Endometrium (tissue), 2 donors: Measurements from ENCODE around the gene DNAJC13.
"Not testable (repeated sequence)": the region's sequence is repeated elsewhere in the genome, so short reads cannot be mapped to it uniquely, and the experiment has no call there.

Experiments
- FAIRE-seq: peaks from 2 replicates; lab custom pipeline; 2012; peaks lifted over from hg19 to GRCh38; lab: Jason Lieb, UNC
- donor health status: control.
- donor health status: control.

DNAJC13 gene

DNA sequence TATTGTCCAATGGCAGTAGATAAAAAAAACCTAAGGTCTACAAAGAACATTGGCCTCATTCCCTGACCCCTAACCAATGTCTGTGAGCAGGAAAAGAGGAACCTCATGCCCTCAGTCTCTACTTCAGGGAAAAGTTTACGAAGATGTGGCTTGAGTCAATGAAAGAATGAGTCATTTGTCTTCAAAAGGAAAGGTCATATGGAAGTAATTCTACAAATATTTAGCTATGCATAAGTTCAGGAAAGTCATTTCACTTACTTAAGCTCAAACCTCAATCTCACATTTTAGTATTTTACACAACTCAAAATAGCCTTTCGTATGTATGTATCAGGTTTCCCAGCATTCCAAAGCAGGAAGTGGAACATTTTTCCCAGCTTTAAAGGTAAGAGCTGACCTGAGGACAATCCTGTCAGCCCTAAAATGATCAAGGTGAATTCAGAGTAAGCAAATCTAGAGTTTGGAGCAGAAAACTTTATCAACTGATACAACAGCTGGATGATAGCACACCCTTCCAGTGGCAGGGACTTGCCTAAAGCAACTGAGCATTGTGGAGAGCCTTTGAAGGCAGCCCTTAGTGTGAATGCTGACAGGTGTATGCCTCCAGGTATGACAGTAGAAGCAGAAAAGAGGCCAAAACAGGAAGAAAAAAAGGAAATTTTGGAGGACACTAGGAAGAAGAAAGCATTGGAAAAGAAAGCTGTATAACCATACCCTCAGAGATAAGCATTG is 125.9 kb downstream of the DNAJC13 start:
- peak; percentile 48 for FAIRE-seq

DNA sequence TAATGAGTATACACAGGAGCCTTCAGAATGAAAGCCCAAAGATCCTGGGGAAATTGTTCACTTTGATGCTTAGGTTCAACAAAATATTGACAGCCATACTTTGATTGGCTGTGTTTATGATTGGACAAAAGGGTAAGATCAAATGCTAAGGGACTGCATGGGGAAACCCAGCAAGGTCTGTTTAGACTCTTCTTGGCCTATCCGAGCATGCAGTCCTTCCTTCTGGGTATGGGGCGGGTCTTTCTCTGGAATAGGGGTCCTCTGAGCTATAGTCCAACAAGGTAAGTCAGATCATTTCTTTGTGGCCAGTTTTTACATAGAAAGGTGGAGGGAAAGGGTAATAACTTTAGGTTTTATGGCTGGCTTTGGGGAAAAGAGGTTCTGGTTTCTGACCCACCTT is 126.8 kb downstream of the DNAJC13 start:
- no peak for FAIRE-seq

DNA sequence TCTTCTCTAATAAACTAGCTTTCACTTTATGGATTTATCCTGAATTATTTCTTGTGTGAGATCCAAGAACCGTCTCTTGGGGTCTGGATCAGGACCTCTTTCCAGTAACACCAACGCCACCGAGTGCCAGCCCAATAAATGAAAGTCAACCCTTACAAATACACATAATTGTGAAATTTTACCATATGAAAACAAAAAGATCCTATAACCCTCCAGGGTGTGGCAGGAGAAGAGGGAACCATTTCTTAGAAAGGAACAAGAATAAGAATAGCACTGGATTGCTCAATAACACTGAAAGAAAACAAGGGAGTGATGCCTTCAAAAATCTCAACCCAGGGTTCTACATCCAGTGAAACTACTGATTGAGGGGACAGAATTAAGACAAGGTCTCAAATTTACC is 128.2 kb downstream of the DNAJC13 start:
- no peak for FAIRE-seq

DNA sequence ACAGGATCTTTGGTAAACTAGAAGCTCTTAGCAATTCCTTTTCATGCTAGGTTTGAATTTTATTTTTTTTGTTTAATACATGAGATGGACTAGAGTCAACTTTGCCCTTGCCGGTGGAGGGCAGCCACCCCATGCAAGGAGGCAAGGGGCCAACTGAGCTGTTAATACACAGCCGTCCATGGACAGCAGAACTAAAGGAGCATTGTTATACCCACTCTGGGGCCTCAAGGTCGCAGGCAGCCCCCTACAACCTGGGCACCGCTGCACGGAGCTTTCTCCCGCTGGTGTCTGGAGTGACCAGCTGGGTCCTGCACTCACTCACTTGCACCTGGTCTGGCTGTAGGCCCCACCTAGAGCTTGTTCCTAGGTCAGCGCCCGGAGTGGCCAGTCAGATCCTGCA is 131.9 kb downstream of the DNAJC13 start:
- FAIRE-seq, result no peak

DNA sequence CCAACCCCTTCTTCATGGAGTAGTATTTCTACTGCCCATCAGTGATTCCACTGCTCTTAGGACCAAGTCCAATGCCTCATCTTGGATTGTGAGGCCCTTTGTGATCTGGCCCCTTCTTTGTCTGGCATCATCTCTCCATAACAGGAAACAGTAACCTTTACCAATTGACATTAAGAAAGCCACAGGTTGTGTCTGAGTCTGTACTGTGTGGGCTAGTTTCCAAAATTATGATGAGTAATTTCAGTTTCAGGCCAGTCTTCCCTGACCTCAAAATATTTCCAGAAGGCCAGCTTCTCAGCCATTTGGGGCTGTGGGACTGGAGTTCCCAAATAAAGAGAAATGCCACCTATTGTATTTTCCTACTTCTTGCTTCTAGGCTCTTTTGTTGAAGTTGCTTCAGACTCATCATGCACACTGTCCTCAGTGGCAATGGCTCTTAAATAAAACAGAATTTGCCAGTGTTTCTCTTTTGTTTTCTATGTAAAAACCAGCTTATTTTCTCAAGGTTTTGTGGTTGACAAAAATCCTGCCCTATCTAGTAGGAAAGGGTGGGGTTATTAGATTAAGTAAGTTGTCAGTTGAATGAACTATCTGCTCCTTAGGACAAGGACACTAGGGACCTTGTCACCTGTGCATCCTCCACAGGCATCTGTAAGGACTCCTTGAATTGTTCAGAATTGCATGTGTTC is 132.7 kb downstream of the DNAJC13 start:
- no peak for FAIRE-seq

DNA sequence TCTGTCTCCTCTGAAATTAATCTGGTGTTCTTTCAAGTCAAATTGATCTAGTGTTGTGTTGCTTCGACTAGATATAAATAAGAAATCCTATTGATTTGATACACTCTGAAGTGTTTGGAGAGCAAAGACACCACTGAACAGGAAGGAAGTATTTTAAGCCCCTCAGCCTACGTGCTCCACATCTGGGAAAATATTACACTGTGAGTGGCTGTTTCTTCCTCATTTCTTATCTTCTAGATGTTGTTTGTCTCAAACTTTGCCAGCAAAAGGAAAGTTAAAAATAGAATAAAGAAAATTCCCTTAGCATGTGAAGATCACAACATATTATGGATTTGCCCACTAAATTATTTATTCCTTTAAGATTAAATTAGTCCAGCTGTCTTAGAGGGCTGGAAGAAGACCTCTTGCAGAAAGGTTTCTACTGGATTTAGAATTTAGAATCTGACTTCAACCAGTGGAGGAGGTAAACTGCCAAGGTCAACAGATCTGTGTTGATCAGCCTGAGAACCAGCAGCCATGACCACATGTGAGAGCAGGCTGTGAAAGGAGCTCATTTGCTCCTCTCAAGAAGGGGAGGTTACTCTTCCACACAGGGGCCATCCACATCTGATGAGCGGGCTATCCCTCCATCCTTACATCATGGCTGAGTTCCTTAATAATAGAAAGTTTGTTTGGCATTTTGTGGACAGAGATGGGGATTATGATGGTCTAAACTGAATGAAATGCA is 133.4 kb downstream of the DNAJC13 start:
- no peak for FAIRE-seq

DNA sequence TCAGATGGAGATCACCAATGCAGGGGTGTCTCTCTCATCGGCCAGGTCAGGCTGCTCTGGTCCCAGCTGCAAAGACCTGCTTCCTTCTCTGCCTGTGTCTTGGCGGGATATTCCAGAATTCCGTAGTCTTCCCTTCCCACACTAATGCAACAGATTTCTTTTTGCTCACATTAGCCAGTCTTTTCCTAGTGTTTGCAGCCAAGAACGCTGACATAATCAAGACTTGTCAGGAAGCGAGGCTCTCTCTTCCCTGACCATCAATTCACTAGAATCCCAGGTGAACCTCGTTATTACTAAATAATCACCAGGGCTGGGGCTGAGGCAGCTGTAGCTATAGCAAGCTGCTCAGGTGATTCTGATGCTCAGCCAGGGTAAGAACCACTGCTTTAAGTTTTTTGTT is 136.5 kb downstream of the DNAJC13 start:
- FAIRE-seq, result no peak

DNA sequence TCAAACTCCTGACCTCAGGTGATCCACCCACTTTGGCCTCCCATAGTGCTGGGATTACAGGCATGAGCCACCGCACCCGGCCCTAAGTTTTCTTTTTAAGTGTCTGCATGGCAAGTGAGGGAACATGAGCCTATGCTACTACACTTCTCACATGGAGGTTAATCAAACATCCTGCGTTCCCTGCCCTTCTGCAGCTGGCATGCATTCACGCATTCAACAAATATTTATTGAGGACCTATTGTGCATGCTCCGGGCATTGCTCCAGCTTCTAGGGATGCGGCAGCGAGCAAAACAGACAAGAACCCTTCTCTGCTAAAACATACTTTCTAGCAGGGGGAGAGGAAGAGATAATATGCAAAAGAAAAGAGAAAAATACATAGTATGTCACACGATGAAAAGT is 137.1 kb downstream of the DNAJC13 start:
- FAIRE-seq, result no peak

DNA sequence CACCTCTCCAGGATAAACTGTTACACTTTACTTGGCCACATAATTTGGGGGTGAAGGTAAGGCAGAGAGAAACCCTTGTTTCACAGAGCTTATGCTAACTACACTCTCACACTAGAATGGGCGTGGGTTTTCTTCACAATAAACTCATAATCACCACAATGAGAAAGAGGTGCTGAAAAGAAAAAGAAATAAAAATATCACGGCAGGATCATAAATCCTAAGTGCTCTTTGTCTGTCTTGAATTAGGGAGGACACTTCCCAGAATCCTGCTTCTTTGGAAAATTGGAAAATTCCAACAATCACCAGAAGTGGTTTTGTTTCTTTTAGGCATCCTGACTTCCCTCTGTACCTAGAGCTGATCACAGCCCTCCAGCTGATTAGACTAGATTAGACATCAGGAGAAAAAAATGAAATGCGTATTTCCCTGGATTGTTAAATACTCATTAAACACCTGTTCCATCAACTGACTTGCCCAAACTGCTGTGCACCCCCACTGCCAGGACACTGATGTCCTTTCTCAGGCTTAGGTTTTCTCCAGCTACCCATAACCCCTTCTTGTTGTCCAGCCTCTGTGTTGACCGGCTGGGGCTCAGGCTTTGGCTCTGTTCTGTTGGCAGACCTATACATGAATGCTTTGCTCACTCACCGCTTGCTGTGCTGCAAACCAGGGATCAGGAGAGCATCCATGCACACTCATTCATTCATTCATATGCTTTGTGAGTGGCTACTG is 138.2 kb downstream of the DNAJC13 start:
- no peak for FAIRE-seq

DNA sequence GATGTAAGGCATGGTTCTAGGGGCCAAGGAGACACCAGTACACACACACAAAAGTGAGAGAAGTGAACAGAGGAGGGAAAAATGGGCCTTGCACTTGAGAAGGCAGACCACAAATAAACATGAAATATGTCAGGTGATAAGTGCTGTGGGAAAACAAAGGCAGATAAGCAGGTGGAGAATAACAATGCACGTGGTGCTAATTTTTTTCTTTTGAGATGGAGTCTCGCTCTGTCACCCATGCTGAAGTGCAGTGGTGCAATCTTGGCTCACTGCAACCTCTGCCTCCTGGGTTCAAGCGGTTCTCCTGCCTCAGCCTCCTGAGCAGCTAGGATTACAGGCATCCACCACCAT is 138.7 kb downstream of the DNAJC13 start:
- not testable (repeated sequence) for FAIRE-seq

DNA sequence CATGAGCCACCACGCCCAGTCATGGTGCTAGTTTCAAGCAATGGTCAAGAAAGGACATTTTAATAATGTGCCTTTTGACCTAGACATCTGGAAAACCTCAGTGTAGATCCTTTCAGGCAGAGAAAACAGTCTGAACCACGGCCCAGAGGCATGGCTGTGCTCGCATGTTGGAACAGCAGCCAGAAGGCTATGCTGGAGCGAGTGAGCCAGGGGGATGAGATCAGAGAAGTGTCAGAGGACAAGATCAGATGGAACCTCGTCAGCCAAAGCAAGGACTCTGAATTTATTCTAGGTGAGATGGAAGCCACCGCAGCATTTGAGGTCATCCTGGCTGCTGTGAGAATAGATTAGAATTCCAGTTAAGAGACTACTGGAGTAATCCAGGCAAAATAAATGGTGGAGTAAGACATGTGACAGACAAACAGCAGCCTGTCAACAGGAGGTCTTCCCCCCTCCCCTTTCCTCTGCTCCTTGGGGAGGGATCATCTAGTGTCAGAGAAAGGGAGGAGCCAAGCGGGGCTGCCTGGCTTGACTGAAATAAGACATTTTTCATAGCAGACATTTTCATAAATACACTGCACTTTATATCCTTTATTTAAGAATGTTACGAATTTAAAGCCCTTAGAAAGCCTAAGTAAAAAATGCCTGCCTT is 139.3 kb downstream of the DNAJC13 start:
- no peak for FAIRE-seq

DNA sequence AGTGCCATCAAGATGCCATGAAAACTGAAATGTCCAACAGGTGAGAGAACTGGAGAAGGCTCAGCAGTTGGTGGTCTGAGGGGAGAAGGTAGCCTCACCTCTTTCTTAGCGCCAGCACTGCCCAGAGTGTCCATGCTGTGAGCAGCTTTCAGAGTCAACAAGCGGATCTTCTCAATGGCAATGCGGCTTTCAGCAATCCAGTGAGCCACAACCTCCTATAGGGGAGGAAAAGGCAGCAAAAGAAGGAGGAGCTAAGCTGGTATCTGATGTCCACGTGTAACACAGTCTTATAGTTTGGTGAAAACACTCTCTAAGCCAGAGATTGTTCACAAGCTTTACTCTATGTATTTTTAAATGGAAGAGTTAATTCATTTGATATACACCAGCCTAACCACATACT is 143.7 kb downstream of the DNAJC13 start:
- no peak for FAIRE-seq

DNA sequence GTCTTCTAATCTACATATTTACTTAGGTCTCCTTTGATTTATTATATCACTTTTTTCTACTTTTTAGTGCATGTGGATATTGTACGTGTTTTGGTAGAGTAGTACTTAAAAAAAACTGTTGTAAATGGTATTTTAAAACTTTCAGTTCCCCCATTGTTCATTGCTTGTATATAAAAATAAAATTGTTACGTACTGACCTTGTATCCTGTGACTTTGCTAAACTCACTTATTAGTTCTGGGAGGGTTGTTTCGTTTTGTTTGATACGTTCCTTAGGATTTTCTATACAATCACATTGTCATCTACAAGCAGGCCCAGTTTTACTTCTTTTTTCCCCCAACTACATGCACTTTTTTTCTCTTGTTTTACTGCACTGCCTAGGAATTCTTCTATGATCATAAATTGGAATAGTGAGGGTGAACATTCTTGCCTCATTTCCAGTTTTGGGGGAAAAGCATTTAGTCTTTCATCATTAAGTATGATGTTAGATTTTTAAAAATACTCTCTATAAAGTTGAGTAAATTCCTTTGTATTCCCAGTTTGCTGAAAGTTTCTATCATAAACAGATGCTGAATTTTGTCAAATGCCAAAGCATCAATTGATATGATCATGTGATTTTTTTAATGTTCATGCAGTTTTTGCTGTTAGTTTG is 146.2 kb downstream of the DNAJC13 start:
- FAIRE-seq, result no peak

DNA sequence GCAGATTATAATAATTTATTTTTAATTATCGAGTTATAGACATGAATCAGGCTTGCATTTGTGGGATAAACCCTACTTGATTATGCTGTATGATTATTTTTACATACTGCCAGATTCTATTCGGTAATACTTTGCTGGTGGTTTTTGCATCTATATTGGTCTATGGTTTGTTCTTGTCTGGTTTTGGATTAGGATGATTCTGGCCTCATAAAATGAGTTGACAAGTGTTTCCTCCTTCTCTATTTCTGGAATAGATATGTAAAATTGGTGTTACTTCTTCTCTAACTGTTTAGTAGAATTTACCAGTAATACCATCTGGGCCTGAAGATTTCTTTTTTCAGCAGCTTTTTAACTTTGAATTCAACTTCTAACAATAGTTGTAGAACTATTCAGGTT is 146.8 kb downstream of the DNAJC13 start:
- no peak for FAIRE-seq

DNA sequence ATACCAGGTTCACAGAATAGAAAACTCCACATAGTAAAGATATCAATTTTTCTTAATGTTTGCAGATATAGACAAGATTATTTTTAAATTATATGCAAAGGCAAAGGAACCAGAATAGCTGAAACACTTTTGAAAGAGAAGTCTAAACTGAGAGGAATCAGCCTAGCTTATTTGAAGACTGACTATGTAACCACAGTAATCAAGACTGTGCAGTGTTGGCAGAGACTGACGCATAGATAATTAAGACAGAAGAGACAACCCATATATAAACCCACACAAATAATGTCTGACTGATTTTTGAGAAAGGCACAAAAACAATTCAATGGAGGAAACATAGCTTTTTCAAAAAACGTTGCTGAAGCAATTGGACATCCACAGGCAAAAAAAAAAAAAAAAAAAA is 151.1 kb downstream of the DNAJC13 start:
- no peak for FAIRE-seq

DNA sequence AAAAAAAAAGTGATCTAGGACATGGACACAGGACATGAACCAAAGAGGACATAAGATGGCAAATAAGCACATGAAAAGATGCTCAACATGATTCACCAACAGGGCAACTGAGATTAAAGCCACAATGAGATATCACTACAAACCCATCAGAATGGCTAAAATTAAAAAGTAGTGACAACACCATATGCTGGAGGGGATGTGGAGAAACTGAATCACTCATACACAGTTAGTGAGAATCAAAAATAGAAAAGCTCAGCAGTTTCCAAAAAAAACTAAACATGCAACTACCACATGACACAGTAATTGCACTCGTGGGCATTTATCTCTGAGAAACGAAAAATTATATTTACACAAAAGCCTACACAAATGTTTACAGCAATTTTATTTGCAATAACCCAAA is 151.9 kb downstream of the DNAJC13 start:
- FAIRE-seq, result no peak

DNA sequence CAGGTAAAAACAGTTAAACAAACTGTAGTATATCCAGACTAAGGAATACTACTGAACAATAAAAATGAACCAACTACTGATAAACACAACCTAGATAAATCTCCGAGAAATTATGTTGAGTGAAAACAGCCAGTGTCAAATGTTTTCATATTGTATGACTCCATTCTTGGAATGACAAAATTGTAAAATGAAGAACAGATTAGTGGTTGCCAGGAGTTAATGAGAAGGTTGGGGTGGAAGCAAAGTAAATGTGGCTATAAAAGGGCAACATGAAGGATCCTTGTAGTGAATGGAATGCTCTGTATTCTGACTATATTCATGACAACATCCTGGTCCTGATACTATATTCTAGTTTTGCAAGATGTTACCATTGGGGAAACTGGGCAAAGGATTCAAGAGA is 152.3 kb downstream of the DNAJC13 start:
- FAIRE-seq, result no peak

DNA sequence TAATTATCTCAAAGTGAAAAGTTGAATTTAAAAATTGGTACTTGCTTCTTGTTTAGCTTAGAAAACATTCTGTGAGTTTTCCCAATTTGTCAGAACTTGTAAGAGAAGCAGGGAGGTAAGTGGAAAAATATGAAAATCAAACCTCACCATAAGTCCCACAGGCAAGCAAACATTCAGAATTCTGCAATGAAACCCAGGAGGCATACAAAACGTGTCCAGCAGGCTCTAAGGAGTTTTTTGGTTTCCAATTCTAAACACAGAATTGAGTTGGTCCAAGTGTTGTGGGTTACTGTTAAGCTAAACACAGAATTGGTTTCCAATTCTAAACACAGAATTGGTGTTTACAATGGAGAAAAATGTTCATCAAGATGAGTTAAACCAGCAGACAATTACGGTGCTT is 152.7 kb downstream of the DNAJC13 start:
- no peak for FAIRE-seq

DNA sequence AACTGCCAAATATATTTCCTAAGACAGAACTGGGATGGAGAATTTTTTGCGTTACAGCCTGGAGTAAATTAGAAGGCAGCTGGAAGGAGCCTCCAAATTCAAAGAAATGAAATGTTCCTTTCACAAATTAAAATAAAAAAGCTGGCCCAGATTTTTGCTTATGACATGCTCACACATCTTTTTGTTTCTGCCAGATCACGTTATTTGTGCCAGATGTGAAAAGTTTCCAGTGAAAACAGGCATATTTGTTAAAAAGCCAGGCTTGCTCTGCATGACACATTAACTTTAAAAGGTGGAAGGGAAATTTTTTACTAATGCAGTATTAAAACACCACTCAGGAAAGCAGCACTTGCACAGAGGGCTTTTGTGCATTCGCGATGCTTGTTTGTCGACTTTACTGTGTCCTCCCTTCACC is 156.5 kb downstream of the DNAJC13 start:
- peak; percentile 67 for FAIRE-seq

DNA sequence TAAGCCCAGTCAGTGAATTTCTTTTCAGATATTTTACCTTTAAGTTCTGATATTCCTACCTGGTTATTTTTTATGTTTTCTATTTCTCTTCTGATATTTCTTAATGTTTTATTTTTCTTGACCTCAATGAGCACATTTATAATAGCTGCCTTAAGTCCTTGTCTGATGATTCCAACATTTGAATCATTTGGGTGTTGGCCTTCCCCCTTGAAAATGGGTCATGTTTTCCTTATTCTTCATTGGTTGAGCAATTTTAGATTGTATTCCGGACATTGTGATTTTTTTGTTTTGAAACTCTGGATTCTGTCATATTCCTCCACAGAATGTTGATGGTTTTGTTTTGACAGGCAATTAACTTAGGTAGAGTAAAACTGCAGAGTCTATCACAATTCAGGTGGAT is 170.1 kb downstream of the DNAJC13 start:
- no peak for FAIRE-seq
